ENCODE measurements around the gene UTP14C. TPM values are rescaled to one million over a fixed set of nuclear protein-coding genes. Genes with fewer than 3 reads are reported as not detected.

The UTP14C gene
- total and polyA plus RNA-seq, 2 of the 13 experiments (the other 11 are each of a cell fraction or from before 2014, with no cell fraction given) = 8.8 to 12.2 TPM

DNA sequence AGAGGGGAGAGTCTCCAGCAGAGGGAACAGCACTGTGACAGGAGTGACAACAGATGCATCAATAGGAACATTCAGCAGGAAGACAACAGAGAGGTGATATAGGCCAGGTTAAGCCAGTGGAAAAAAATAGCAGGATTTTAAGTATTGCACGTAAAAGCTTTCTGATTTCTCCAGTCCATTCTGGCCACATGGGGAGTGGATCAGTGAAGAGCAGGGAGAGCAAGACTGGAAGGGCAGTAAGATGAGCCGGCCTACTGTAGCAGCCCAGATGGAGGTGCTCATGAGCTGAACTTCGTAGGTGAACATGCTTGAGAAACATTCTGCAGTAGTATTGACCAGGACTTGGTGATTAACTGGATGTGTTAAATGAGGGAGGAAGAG is 1.7 kb downstream of the UTP14C start (continued):
- TF ChIP-seq, protein P1, sequence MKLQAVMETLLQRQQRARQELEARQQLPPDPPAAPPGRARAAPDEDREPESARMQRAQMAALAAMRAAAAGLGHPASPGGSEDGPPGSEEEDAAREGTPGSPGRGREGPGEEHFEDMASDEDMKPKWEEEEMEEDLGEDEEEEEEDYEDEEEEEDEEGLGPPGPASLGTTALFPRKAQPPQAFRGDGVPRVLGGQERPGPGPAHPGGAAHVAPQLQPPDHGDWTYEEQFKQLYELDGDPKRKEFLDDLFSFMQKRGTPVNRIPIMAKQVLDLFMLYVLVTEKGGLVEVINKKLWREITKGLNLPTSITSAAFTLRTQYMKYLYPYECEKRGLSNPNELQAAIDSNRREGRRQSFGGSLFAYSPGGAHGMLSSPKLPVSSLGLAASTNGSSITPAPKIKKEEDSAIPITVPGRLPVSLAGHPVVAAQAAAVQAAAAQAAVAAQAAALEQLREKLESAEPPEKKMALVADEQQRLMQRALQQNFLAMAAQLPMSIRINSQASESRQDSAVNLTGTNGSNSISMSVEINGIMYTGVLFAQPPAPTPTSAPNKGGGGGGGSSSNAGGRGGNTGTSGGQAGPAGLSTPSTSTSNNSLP (IDR thresholded peaks at IDR 0.05; ENCODE audit: low read depth, low read length) = no peak

DNA sequence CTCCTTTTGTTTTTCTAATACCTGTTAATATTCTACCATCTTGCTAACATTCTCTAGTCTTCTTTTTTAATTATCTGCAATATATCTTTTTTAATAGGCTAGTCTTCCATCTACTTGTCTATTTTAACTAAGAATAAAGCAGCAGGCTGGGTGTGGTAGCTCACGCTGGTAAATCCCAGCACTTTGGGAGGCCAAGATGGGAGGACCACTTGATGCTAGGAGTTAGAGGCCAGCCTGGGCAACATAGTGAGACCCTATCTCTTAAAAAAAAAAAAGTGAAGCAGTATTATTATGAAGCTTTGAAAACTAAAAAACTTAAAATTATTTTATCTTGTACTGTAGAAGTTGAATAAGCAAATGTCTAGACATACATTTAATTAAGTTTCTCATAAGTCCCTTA is 3.3 kb downstream of the UTP14C start:
- TF ChIP-seq CREM (IDR thresholded peaks at IDR 0.05) (no peak), CREM (CRISPR knock-in tag; IDR thresholded peaks at IDR 0.05) (no peak), RXRB (CRISPR knock-in tag; IDR thresholded peaks at IDR 0.05; ENCODE audit: borderline replicate concordance) (no peak), IRF2 (CRISPR knock-in tag; IDR thresholded peaks at IDR 0.05) (no peak), CENPX (CRISPR knock-in tag; IDR thresholded peaks at IDR 0.05) (no peak), TRIM24 (CRISPR knock-in tag; IDR thresholded peaks at IDR 0.05) (no peak), SKI (IDR thresholded peaks at IDR 0.05; ENCODE audit: partially characterized antibody) (no peak), ZEB1 (IDR thresholded peaks at IDR 0.05; ENCODE audit: insufficient replicate concordance, low read depth) (no peak), LCORL (IDR thresholded peaks at IDR 0.05) (no peak), LCORL (CRISPR knock-in tag; IDR thresholded peaks at IDR 0.05) (no peak), NAIF1 (CRISPR knock-in tag; IDR thresholded peaks at IDR 0.05; ENCODE audit: borderline replicate concordance) (no peak), ZNF136 (CRISPR knock-in tag; IDR thresholded peaks at IDR 0.05; ENCODE audit: low read depth) (no peak), SYNCRIP (IDR thresholded peaks at IDR 0.05; ENCODE audit: insufficient read depth, low read depth, low read length) (no peak)
- TF ChIP-seq, protein P2, sequence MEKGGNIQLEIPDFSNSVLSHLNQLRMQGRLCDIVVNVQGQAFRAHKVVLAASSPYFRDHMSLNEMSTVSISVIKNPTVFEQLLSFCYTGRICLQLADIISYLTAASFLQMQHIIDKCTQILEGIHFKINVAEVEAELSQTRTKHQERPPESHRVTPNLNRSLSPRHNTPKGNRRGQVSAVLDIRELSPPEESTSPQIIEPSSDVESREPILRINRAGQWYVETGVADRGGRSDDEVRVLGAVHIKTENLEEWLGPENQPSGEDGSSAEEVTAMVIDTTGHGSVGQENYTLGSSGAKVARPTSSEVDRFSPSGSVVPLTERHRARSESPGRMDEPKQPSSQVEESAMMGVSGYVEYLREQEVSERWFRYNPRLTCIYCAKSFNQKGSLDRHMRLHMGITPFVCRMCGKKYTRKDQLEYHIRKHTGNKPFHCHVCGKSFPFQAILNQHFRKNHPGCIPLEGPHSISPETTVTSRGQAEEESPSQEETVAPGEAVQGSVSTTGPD (CRISPR knock-in tag; IDR thresholded peaks at IDR 0.05) = no peak
- no peak overlapping the region for H3K9ac ChIP-seq (ENCODE audit: insufficient read depth, low read depth, low read length)
- no peak for ATAC-seq
- ChIA-PET POLR2A (no interaction called here), CTCF (ENCODE audit: low intra/inter-chr PET ratio, low total read pairs) (no interaction called here)
- intact Hi-C loops (cut with micrococcal nuclease; ENCODE audit: unreplicated experiment) (loop anchor here (2.0 to 5.0 kb wide), 3 partner anchors 41 to 89 kb away; no protein-coding TSS in a partner anchor), in situ Hi-C loops (cut with HindIII; ENCODE audit: extremely low pct_ligation_motif_present, low pct_unique_long_range_greater_than_20kb) (no loop called here)
- 0 out of 2 replicates have a peak, but pooled peaks cover 5% of the 10 kb centered on the region for H4K20me1 ChIP-seq (ENCODE audit: insufficient read depth, low read length)
- H3K36me3 ChIP-seq (replicated peaks in 1 of 2; ENCODE audit: control insufficient read depth in 1 of 2, insufficient read depth in 2 of 2, low read length in 2 of 2) = peaks cover 2 to 19% of the 10 kb centered on the region in 2 experiments; a peak in 4 of 5 replicates
- no peak overlapping the region for H3K27ac ChIP-seq (ENCODE audit: extremely low read length, insufficient read depth, low read length)
- peaks cover 13% of the 10 kb centered on the region for H3K79me2 ChIP-seq (ENCODE audit: insufficient read depth, low read length)
- no TSS peak for BruUV-seq (replicated peaks)
- H3K9me3 ChIP-seq (ENCODE audit: low read length) = no peaks in the 10 kb centered on the region
- no peak overlapping the region for H3K4me2 ChIP-seq (ENCODE audit: low read depth, low read length)
- 100% methylated on average over 1 of the region's 1 CpG for WGBS (ENCODE audit: low lambda C conversion rate)
- H3K4me1 ChIP-seq (ENCODE audit: insufficient read depth, low read length) = peaks cover 45% of the 10 kb centered on the region
- FAIRE-seq = no peak
- no peak overlapping the region for H3K4me3 ChIP-seq (replicated peaks in 1 of 3; ENCODE audit: insufficient read depth in 1 of 3, low read depth in 2 of 3, low read length in 3 of 3)
- DNase-seq (ENCODE audit: low spot score) = no peak
- H3K27me3 ChIP-seq (ENCODE audit: control insufficient read depth in 1 of 2, insufficient read depth in 2 of 2, low read length in 2 of 2) = no peaks in the 10 kb centered on the region
- no peak overlapping the region for H2AFZ ChIP-seq (ENCODE audit: low read length)
